ENCODE data around the gene TAX1BP1. TPM values are rescaled to one million over a fixed set of nuclear protein-coding genes. Genes with fewer than 3 reads are reported as not detected.

The TAX1BP1 gene
- total RNA-seq, 1 experiment from 2014 or later = 95.9 TPM

DNA sequence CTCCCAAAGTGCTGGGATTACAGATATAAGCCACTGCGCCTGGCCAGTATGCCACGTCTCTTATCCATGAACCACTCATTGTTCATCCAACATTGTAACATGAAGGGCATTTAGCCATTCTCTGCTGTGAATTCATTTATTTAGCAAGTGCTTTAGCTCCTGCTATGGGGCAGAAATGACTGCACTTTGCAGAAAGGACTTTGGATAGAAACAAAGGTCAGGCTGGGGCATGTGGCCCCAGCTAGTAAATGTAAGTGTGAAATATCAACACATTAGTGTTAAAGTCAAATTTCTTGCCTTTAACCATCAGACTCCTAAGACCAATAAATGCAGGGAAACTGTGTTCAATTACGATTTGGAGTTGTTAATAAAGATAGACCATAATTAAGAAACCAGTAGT is 27.7 kb upstream of the TAX1BP1 start:
- ChIA-PET POLR2A (interaction anchor here (2.5 kb wide), 1 partner anchor 11 kb away, joined by 7 read pairs; no protein-coding TSS in a partner anchor), CTCF (interaction anchor here (0.6 to 1.0 kb wide), 3 partner anchors 29 to 77 kb away, joined by 3 to 4 read pairs (median 4); no protein-coding TSS in a partner anchor)
- no peaks in the 10 kb centered on the region for H3K9me3 Mint-ChIP-seq (ENCODE audit: unreplicated experiment)

DNA sequence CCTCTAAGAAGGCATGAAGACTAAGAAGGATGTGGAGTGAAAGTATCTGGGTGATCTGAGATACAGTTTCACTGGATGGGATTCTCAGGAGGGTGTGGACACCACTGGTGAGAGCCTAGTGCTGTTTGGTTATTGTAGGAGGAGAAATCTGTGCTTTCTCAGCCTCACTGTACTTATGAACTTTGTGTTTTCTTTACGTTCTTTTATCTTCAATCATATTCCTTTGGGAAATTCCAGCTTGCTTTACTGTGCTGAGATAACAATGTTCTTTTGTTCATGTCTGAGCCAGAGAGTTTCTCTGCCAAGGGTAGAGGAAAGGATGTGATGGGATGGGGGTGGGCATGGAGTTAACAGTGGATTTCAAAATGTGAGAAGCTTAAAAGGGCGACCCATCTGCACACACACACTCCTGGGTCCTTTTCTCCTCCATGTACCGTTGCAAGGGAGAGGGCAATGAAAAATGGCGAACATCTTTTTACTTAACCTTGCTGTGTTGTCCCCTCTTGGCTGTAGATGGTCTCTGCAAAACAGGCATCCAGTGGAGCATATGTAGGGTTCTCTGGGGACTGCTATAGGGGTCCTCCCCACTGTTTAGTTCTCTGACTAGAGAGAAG is 25.0 kb upstream of the TAX1BP1 start:
- intact Hi-C loops (cut with micrococcal nuclease) = no loop called here
- H3K4me1 Mint-ChIP-seq (ENCODE audit: insufficient read depth, unreplicated experiment) = peaks cover under 1% of the 10 kb centered on the region
- no TSS peak for BruUV-seq (replicated peaks)
- TF ChIP-seq, protein P1, sequence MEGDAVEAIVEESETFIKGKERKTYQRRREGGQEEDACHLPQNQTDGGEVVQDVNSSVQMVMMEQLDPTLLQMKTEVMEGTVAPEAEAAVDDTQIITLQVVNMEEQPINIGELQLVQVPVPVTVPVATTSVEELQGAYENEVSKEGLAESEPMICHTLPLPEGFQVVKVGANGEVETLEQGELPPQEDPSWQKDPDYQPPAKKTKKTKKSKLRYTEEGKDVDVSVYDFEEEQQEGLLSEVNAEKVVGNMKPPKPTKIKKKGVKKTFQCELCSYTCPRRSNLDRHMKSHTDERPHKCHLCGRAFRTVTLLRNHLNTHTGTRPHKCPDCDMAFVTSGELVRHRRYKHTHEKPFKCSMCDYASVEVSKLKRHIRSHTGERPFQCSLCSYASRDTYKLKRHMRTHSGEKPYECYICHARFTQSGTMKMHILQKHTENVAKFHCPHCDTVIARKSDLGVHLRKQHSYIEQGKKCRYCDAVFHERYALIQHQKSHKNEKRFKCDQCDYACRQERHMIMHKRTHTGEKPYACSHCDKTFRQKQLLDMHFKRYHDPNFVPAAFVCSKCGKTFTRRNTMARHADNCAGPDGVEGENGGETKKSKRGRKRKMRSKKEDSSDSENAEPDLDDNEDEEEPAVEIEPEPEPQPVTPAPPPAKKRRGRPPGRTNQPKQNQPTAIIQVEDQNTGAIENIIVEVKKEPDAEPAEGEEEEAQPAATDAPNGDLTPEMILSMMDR (IDR thresholded peaks at IDR 0.05; ENCODE audit: unreplicated experiment) = no peak
- no peaks in the 10 kb centered on the region for H3K27me3 Mint-ChIP-seq (ENCODE audit: insufficient read depth, unreplicated experiment)
- DNase-seq (ENCODE audit: unreplicated experiment) = no peak
- ChIA-PET POLR2A (interaction anchor here (0.8 kb wide), 1 partner anchor 52 kb away, joined by 3 read pairs; no protein-coding TSS in a partner anchor), CTCF (interaction anchor here (0.6 to 0.8 kb wide), 2 partner anchors 73 to 300 kb away, joined by 3 read pairs; no protein-coding TSS in a partner anchor)
- H3K9me3 Mint-ChIP-seq (ENCODE audit: unreplicated experiment) = no peaks in the 10 kb centered on the region
- no peak overlapping the region for H3K4me3 Mint-ChIP-seq (ENCODE audit: unreplicated experiment)
- no peak overlapping the region for H3K27ac Mint-ChIP-seq (ENCODE audit: low read depth, unreplicated experiment)
- H3K36me3 Mint-ChIP-seq (ENCODE audit: insufficient read depth, unreplicated experiment) = no peaks in the 10 kb centered on the region

More for the DNA sequence above, 27.7 kb upstream of the TAX1BP1 start:
- TF ChIP-seq, protein P1 (IDR thresholded peaks at IDR 0.05; ENCODE audit: unreplicated experiment) = no peak
- no peak overlapping the region for H3K27ac Mint-ChIP-seq (ENCODE audit: low read depth, unreplicated experiment)
- no peaks in the 10 kb centered on the region for H3K27me3 Mint-ChIP-seq (ENCODE audit: insufficient read depth, unreplicated experiment)
- no peak for DNase-seq (ENCODE audit: unreplicated experiment)
- H3K4me1 Mint-ChIP-seq (ENCODE audit: insufficient read depth, unreplicated experiment) = peaks cover 12% of the 10 kb centered on the region
- no TSS peak for BruUV-seq (replicated peaks)
- no peak overlapping the region for H3K4me3 Mint-ChIP-seq (ENCODE audit: unreplicated experiment)
- intact Hi-C loops (cut with micrococcal nuclease) = no loop called here
- H3K36me3 Mint-ChIP-seq (ENCODE audit: insufficient read depth, unreplicated experiment) = no peaks in the 10 kb centered on the region

DNA sequence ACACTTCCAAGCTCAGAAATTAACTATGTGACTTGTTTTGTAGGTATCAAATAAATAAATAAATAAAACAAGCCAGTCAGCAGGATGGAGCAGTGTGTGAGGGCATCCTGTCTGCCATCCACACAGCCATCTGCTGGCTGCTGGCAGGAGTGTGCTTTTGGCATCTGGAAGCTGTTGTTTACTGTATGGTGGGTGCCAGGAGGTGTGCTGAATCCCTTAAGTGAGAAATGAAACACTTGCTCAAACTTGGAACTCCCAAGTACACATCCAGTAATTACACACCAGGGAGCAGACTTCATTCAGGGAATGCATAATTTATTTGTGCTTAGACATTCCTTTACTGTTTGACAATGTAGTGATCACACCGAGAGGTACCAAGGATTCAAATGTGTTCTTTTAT is 16.9 kb upstream of the TAX1BP1 start:
- DNase-seq (ENCODE audit: unreplicated experiment) = peak; percentile 33
- H3K9me3 Mint-ChIP-seq (ENCODE audit: unreplicated experiment) = no peaks in the 10 kb centered on the region
- no peaks in the 10 kb centered on the region for H3K36me3 Mint-ChIP-seq (ENCODE audit: insufficient read depth, unreplicated experiment)
- intact Hi-C loops (cut with micrococcal nuclease) = no loop called here
- no peak overlapping the region for H3K4me3 Mint-ChIP-seq (ENCODE audit: unreplicated experiment)
- H3K27ac Mint-ChIP-seq (ENCODE audit: low read depth, unreplicated experiment) = no peak overlapping the region
- CTCF ChIA-PET = interaction anchor here (0.6 to 1.2 kb wide), 8 partner anchors 13 to 297 kb away, joined by 3 to 5 read pairs (median 3); no protein-coding TSS in a partner anchor
- POLR2A ChIA-PET = interaction anchor here (0.6 to 2.9 kb wide), 4 partner anchors 10 to 61 kb away, joined by 3 to 22 read pairs (median 10); partner anchors contain the start of genes HIBADH and TAX1BP1
- H3K27me3 Mint-ChIP-seq (ENCODE audit: insufficient read depth, unreplicated experiment) = no peaks in the 10 kb centered on the region
- TF ChIP-seq, protein P1 (IDR thresholded peaks at IDR 0.05; ENCODE audit: unreplicated experiment) = peak; percentile 19
- no TSS peak for BruUV-seq (replicated peaks)
- H3K4me1 Mint-ChIP-seq (ENCODE audit: insufficient read depth, unreplicated experiment) = no peaks in the 10 kb centered on the region

DNA sequence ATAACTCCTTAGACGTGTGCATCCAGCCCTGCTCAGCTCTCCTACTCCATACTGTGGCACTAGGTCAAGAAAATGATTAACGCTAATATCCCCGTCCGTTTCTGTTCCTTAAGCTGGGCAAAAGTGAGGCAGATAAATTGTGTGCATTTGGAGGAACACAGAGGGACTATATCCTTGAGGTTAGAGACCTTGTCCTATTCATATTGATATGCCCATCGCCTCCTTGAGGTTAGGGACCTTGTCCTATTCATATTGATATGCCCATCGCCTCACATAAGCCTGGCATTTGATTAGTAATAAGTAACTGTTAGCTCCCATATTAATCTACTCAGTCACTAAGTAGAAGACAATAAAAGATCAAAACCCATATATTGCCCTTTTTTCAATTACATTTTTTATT is 12.9 kb upstream of the TAX1BP1 start:
- no peaks in the 10 kb centered on the region for H3K4me1 Mint-ChIP-seq (ENCODE audit: insufficient read depth, unreplicated experiment)
- no TSS peak for BruUV-seq (replicated peaks)
- TF ChIP-seq, protein P1 (IDR thresholded peaks at IDR 0.05; ENCODE audit: unreplicated experiment) = no peak

More for the DNA sequence above, 12.9 kb upstream of the TAX1BP1 start:
- no peaks in the 10 kb centered on the region for H3K27me3 Mint-ChIP-seq (ENCODE audit: insufficient read depth, unreplicated experiment)
- intact Hi-C loops (cut with micrococcal nuclease) = no loop called here
- H3K9me3 Mint-ChIP-seq (ENCODE audit: unreplicated experiment) = no peaks in the 10 kb centered on the region
- H3K27ac Mint-ChIP-seq (ENCODE audit: low read depth, unreplicated experiment) = no peak overlapping the region
- DNase-seq (ENCODE audit: unreplicated experiment) = no peak
- no peaks in the 10 kb centered on the region for H3K36me3 Mint-ChIP-seq (ENCODE audit: insufficient read depth, unreplicated experiment)
- H3K4me3 Mint-ChIP-seq (ENCODE audit: unreplicated experiment) = no peak overlapping the region
- POLR2A ChIA-PET = interaction anchor here (0.7 to 1.1 kb wide), 3 partner anchors 12 to 64 kb away, joined by 3 to 5 read pairs (median 3); no protein-coding TSS in a partner anchor
- CTCF ChIA-PET = no interaction called here

Measured in MCF 10A (cell line).